HAP-1 (cell line): ENCODE data around the gene GRAMD2A.

Experiments
- DNase-seq, 2 experiments: peaks; one replicate each; pipeline ENCODE4 v3.0.0-alpha.2; 2016 to 2020; ENCODE audit warnings: low spot score in 2 of 2
- H3K27me3 ChIP-seq: fragments of 250-450 bp; sonication (Bioruptor Pico); 2 replicates; pipeline ENCODE4 v1.5.1; 2020; ENCODE audit warnings: low read depth, mild to moderate bottlenecking, moderate library complexity
- H3K36me3 ChIP-seq: fragments of 250-450 bp; sonication (Bioruptor Pico); replicated peaks from 2 replicates; pipeline ENCODE4 v1.5.1; 2020; ENCODE audit warnings: mild to moderate bottlenecking
- H3K4me1 ChIP-seq: fragments of 250-450 bp; sonication (Bioruptor Pico); 2 replicates; pipeline ENCODE4 v1.5.1; 2020; ENCODE audit warnings: mild to moderate bottlenecking
- H3K4me3 ChIP-seq: fragments of 250-450 bp; sonication (Bioruptor Pico); 2 replicates; pipeline ENCODE4 v1.5.1; 2020; ENCODE audit warnings: mild to moderate bottlenecking, moderate library complexity
- H3K9me3 ChIP-seq: fragments of 250-450 bp; sonication (Bioruptor Pico); 2 replicates; pipeline ENCODE4 v1.5.1; 2020; ENCODE audit warnings: mild to moderate bottlenecking, moderate library complexity
- in situ Hi-C: fragments of 300-500 bp; cut with MboI; formaldehyde crosslinking; loops from 3 replicates; pipeline ENCODE4 v1.14.3; 2020; ENCODE audit warnings: low sequenced_read_pairs, inconsistent platforms, mixed read lengths

GRAMD2A gene

DNA sequence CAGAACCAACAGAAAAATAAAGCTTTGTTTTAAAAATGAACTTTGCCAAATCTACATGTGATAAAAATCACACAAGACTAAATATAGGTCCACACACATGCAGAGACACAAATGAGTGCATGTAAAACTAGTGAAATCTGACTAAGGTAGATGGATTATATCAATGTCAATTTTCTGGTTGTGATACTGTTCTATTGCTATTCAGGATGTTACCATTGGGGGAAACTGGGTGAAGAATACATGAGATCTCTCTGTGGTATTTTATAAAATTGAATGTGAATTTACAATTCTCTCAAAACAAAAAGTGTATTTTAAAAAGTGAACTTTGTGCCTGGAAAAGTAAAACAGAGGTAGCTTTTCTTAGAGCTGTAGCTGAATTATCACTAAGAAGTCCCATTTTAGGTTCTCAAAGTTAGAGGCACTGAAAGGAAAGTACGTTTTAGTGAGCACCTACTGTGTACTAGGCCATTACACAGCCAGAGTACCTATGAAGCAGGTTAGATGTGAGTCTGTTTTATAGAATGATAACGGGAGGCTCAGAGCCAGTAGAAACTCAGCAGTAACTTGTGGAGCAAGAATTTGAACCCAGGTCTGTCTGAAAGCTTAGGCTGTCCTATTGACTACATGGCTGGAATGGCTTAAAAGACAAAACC is 8.2 kb downstream of the GRAMD2A start:
- H3K27me3 ChIP-seq, result peaks cover 38% of the 10 kb centered on the region

DNA sequence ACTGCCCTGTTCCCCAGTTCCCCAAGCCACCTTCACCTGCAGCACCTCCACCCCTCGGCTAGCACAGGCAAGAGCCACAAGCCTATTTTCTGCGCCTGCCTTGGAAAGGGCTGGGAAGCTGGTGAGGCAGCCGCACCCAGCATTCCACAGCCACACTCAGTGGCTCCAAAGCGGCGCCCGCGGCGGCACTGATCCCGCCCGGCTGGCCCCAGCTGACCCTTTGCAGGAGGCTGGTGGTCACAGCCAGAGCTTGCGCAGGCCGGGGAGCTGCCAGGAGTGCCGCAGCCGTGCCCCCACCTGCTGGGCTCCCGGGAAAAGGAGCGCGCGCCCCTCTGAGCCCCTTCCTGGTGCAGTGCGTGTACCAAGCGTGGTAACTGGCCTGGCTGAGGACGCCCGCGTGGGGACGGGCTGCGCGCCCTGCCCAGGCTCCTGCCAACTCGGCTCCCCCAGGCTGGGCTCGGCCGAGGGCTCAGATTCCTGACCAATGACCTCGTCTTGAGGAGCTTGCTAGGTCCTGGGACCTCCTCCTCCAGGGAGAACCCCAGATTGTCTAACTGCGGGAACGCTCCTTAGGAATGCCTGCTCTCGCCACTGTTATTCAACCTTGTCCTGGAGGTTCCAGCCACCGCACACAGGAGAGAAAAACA is 13.3 kb downstream of the GRAMD2A start:
- no peak overlapping the region for H3K4me3 ChIP-seq
- H3K4me1 ChIP-seq, result no peaks in the 10 kb centered on the region
- peak in 1 of 2 experiments; percentile 46 for DNase-seq
- H3K27me3 ChIP-seq, result peaks cover 23% of the 10 kb centered on the region
- no peaks in the 10 kb centered on the region for H3K36me3 ChIP-seq
- no peaks in the 10 kb centered on the region; the same call in 1 of the 2 replicates for H3K9me3 ChIP-seq
- in situ Hi-C loops, result no loop called here

More for the DNA sequence above, 8.2 kb downstream of the GRAMD2A start:
- no peak for DNase-seq
- no peaks in the 10 kb centered on the region for H3K4me1 ChIP-seq
- H3K4me3 ChIP-seq, result no peak overlapping the region
- in situ Hi-C loops, result no loop called here
- H3K9me3 ChIP-seq, result no peaks in the 10 kb centered on the region; the same call in 1 of the 2 replicates
- no peaks in the 10 kb centered on the region for H3K36me3 ChIP-seq

DNA sequence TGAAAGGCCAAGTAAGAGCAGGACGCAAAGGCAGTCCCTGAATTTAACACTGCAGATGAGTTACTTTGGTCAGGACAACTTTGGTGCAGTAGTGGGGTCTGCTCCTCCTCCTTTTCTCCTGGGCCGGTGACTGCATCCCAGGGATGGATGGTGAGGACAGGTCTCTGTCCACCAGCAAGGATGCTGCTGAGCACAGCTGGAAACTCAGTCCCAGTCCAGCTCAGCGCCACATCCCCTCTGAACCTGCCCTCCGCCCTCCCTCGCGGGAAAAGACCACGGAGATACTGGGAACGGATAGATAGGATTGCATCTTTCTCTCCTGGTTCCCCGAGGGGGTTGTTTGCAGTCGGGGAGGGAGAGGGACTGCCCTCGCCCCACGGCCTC is 13.8 kb downstream of the GRAMD2A start:
- no peaks in the 10 kb centered on the region for H3K9me3 ChIP-seq
- in situ Hi-C loops, result no loop called here
- H3K27me3 ChIP-seq, result peaks cover 20% of the 10 kb centered on the region
- no peak for DNase-seq
- no peaks in the 10 kb centered on the region for H3K4me1 ChIP-seq
- no peak overlapping the region for H3K4me3 ChIP-seq
- no peaks in the 10 kb centered on the region for H3K36me3 ChIP-seq

DNA sequence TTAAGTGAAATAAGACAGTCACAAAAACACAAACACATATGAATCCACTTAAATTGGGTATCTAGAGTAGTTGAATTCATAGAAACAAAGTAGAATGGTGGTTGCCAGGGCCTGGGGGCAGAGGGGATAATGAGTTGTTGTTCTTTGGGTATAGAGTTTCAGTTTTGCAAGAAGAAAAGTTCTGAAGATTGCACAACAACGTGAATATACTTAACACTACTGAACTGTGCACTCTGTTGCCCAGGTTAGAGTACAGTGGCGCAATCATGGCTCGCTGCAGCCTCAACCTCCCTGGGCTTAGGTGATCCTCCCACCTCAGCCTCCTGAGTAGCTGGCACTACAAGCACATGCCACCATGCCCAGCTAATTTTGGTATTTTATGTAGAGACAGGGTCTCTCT is 14.9 kb downstream of the GRAMD2A start:
- H3K4me3 ChIP-seq, result no peak overlapping the region
- H3K36me3 ChIP-seq, result no peaks in the 10 kb centered on the region
- peak in 1 of 2 experiments; percentile 52 for DNase-seq
- in situ Hi-C loops, result no loop called here
- peaks cover 18% of the 10 kb centered on the region for H3K27me3 ChIP-seq
- no peaks in the 10 kb centered on the region for H3K9me3 ChIP-seq
- no peaks in the 10 kb centered on the region for H3K4me1 ChIP-seq

DNA sequence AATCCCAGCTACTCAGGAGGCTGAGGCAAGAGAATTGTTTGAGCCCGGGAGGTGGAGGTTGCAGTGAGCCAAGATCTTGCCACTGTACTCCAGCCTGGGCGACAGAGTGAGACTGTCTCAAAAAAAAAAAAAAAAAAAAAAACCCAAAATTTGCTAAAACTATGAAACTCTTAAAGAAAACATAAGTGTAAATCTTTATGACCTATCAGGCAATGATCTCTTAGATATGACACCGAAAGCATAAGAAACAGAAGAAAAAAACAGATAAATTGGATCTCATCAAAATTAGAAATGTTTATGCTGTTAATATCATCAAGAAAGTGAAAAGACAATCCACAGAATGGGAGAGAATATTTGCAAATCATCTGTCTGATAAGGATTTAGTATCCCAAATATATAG is 15.3 kb downstream of the GRAMD2A start:
- no peaks in the 10 kb centered on the region for H3K4me1 ChIP-seq
- H3K27me3 ChIP-seq, result peaks cover 18% of the 10 kb centered on the region
- in situ Hi-C loops, result no loop called here
- no peaks in the 10 kb centered on the region for H3K36me3 ChIP-seq
- H3K4me3 ChIP-seq, result no peak overlapping the region
- DNase-seq, result no peak
- H3K9me3 ChIP-seq, result no peaks in the 10 kb centered on the region

DNA sequence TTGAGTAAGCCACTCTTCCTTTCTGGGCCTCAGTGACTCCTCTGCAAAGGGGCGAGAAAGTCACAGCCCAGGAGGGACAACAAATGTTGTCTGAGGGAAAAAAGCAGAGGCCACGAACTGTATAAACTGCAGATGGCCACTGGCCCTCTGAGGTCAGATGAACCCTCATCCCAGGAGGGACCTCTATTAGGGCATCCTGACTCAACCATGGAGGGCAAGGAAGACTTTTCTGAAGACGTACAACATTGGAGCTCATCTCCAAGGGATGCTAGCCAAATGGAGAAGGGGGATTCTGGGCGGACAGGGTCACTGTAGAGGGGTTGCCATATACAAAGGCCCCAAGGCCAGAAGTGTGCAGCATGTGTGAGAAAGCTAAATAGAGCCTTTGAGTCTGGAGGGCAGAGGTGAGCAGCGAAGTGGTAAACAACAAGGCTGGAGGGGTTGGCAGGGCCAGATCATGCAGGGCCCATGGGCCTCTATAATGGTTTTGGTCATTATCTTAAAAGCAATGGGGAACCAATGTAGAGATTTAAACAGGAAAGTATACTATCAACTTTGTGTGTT is 16.7 kb downstream of the GRAMD2A start:
- in situ Hi-C loops, result no loop called here
- DNase-seq, result no peak

DNA sequence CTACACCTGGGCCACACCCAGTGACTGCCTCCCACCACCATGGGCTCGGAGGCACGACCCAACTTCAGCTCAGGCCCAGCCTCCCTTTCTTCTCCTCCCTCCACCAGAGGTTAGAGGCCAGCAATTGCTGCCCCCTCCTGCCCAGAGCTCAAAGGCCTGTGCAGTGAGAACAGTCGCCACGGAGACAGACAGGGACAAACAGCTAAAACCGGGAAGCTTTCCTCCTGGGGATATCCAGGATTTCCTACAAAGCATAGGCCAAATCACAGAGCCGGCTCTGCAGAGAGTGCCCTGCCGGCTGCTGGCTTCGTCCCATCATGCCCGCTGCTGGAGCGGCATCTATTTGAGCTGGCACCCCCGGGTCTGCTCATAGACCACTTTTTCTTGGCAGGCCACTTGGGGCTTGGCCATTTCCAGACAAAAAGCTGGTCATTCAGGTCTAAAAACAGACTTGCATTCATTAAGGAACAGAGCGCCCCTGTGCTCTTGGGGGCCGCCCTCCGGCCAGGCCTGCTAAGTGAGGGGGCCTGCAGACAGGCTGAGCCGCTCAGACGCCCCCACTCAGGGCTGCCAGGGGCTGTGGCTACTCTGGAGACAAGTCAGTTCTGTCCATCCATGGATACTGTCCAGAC is 17.5 kb downstream of the GRAMD2A start:
- Histone ChIP-seq H3K36me3 (no peaks in the 10 kb centered on the region), H3K27me3 (peaks cover 13% of the 10 kb centered on the region; the same call in 1 of the 2 replicates), H3K9me3 (no peaks in the 10 kb centered on the region), H3K4me1 (no peaks in the 10 kb centered on the region), H3K4me3 (no peak overlapping the region)
- in situ Hi-C loops, result no loop called here
- DNase-seq, result peak in 1 of 2 experiments; percentile 53

More for the DNA sequence above, 16.7 kb downstream of the GRAMD2A start:
- H3K4me3 ChIP-seq, result no peak overlapping the region
- peaks cover 16% of the 10 kb centered on the region for H3K27me3 ChIP-seq
- H3K36me3 ChIP-seq, result no peaks in the 10 kb centered on the region
- no peaks in the 10 kb centered on the region for H3K9me3 ChIP-seq
- H3K4me1 ChIP-seq, result no peaks in the 10 kb centered on the region

DNA sequence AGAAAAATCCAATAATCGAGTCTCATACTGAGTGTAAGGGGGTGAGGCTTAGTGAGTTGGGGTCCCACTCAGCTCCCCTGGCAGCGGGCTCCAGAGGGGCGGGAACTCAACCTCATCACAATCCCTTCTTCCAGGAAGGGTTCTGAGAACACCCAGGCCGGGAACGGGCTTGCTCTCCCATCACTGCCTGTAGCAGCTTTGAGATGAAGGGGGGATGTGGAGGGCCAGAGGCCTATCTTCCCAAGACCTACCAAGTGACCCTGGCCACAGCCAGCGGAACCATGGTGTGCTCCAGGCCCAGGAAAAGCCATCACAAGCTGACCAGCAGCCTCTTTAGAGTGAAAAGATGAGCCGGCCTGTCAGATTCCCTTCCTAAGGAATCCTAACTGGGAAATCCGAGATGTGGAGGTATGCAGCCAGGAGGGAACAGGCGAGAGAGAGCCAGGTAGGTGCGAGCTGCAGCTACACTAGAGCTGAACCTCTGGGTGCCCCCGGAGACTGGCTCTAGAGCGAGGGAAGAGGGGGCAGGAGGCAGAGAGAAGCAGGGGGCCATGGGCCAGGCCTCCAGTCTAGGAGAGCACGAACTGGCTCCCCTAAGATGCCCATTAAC is 18.5 kb downstream of the GRAMD2A start:
- H3K9me3 ChIP-seq, result no peaks in the 10 kb centered on the region
- DNase-seq, result no peak
- no peak overlapping the region for H3K4me3 ChIP-seq
- no peaks in the 10 kb centered on the region for H3K4me1 ChIP-seq
- in situ Hi-C loops, result no loop called here
- H3K27me3 ChIP-seq, result peaks cover 12% of the 10 kb centered on the region; the same call in 1 of the 2 replicates
- H3K36me3 ChIP-seq, result no peaks in the 10 kb centered on the region

DNA sequence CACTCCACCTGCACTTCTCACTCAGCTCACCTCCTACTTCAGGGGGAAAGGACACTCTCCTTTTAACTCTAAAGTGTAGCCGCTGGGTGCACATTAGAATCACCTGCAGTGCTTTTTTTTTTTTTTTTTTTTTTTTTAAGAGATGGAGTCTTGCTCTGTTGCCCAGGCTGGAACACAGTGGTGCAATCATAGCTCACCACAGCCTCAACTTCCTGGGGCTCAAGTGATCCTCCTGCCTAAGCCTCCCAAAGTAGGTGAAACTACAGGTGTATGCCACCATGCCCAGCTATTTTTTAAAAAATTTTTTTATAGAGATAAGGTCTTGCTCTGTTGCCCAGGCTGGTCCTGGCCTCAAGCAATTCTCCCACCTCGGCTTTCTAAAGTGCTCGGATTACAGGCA is 20.8 kb downstream of the GRAMD2A start:
- DNase-seq, result no peak
- H3K4me3 ChIP-seq, result no peak overlapping the region
- H3K27me3 ChIP-seq, result peaks cover 8% of the 10 kb centered on the region; the same call in 1 of the 2 replicates
- no peaks in the 10 kb centered on the region for H3K36me3 ChIP-seq
- no peaks in the 10 kb centered on the region for H3K9me3 ChIP-seq
- in situ Hi-C loops, result no loop called here
- H3K4me1 ChIP-seq, result no peaks in the 10 kb centered on the region

DNA sequence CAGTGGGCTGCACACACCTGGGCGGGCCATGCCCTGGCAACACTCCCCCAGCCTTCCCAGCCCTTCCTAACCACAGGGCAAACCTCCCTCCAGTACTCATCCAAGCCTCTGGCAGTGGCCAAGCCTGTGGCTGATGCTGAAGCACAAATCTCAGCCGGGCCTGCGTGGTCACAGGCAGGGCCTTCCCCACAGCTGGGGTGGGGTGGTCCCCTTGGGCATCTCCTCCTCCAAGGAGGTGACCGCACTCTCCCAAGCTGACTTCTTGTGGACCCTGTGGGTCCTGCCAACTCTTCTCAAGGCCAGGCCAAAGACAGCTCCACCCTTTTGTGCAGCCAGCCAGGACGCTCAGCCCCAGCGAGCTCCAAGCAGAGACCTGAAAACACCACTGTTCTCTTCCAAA is 21.4 kb downstream of the GRAMD2A start:
- in situ Hi-C loops, result no loop called here
- no peak for DNase-seq
- no peak overlapping the region for H3K4me3 ChIP-seq

DNA sequence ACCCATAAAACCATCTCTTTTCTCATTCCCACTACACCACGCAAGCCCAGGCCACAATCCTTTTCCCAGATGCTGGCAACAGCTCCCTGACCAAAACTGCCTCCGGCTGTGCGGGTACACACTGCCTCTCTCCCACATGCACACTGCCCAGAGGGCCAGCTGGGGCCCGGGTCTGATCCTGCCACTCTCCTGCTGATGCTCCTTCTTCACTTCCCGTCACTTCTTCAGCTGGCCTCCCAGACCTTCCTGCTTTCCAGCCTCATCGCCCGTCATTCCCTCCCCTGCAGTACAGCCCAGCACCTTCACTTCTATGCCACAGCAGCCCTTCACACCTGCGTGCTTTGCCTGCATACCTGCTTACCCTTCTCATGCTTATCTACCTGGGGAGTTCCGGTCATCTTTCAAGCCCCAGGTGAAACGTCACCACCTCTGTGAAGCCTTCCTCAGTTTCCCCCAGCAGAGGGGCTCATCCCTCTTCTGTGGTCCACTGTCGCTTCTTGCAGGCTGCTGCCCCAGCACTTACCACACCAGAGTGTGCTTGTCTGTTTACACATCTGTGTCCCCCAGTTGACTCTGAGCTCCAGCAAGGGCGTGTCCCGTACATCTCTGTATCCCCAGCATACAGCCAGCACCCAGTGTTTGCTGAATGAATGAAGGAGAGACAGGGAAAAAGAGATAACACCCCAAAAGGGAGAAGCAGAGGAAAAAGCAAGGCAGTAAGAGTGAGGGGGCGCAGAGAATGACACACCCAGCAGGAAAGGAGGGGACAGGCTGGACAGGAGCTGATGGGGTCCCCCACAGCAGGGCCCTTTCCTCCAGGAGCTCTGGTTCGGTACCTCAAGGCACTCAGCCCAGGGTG is 22.2 kb downstream of the GRAMD2A start:
- no peak for DNase-seq
- in situ Hi-C loops, result no loop called here

More for the DNA sequence above, 21.4 kb downstream of the GRAMD2A start:
- Histone ChIP-seq H3K36me3 (no peaks in the 10 kb centered on the region), H3K4me1 (no peaks in the 10 kb centered on the region), H3K9me3 (no peaks in the 10 kb centered on the region), H3K27me3 (peaks cover 8% of the 10 kb centered on the region; the same call in 1 of the 2 replicates)

DNA sequence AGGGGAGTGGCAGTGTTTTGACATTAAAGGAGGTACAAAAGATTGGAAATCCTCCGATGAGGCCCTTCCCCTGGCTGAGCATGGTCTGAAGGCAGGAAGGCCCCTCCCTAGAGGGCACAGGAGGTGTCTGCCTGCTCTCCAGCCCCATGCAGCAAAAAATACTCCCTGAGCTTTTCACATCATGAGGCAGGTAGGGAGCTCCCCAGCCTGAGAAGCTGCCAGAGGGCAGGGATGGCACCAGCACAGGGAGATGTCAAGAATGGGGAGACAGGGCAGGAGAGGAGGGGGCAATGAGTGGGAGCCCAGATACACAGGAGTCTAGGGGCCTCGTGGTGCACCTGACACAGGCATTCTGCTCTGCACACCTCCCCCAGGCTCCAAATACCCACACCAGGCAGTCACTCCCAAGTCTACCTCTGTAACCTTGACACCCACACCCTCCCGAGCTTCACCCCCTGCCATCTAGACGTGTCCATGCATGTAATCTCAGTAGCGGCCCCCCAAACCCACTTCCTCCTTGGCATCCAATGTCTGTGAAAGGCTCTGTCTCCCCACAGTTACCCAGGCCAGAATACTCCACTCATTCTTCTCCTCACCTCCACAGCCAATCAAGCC is 22.9 kb downstream of the GRAMD2A start:
- in situ Hi-C loops, result no loop called here
- no peaks in the 10 kb centered on the region for H3K4me1 ChIP-seq
- H3K36me3 ChIP-seq, result no peaks in the 10 kb centered on the region
- no peaks in the 10 kb centered on the region for H3K9me3 ChIP-seq
- DNase-seq, result no peak
- H3K4me3 ChIP-seq, result no peak overlapping the region
- peaks cover 8% of the 10 kb centered on the region; the same call in 1 of the 2 replicates for H3K27me3 ChIP-seq

More for the DNA sequence above, 22.2 kb downstream of the GRAMD2A start:
- H3K9me3 ChIP-seq, result no peaks in the 10 kb centered on the region
- no peak overlapping the region for H3K4me3 ChIP-seq
- H3K27me3 ChIP-seq, result peaks cover 8% of the 10 kb centered on the region; the same call in 1 of the 2 replicates
- H3K36me3 ChIP-seq, result no peaks in the 10 kb centered on the region
- H3K4me1 ChIP-seq, result no peaks in the 10 kb centered on the region
